ENCODE measurements around the gene GRPEL1.

The GRPEL1 gene

GRCh38 chr4:7029921-7030320 lies 37.9 kb downstream of the GRPEL1 start:
- ChIA-PET CTCF (interaction anchor here (1.3 to 2.5 kb wide), 2 partner anchors 13 kb away, joined by 8 to 16 read pairs; partner anchors contain the start of gene TADA2B), POLR2A (no interaction called here)
- no peak for TF ChIP-seq CTCF (IDR thresholded peaks at IDR 0.05; ENCODE audit: control extremely low read depth, extremely low read depth, low read depth, missing control alignments)
- DNase-seq (ENCODE audit: extremely low spot score) = no peak

- ChIA-PET CTCF (interaction anchor here (1.3 kb wide), 1 partner anchor 14 kb away, joined by 8 read pairs; the partner anchor contains the start of gene TADA2B), POLR2A (no interaction called here)
- TF ChIP-seq CTCF (IDR thresholded peaks at IDR 0.05; ENCODE audit: control extremely low read depth, extremely low read depth, low read depth, missing control alignments) = no peak
- no peak for DNase-seq (ENCODE audit: extremely low spot score)
These were observed 38.7 kb downstream of the GRPEL1 start for GRCh38 chr4:7029212-7029611.

- TF ChIP-seq CTCF (IDR thresholded peaks at IDR 0.05; ENCODE audit: control extremely low read depth, extremely low read depth, low read depth, missing control alignments) = no peak
- ChIA-PET CTCF (no interaction called here), POLR2A (no interaction called here)
- no peak for DNase-seq (ENCODE audit: extremely low spot score)
These were observed 40.0 kb downstream of the GRPEL1 start for GRCh38 chr4:7027913-7028312.

- no peak for TF ChIP-seq CTCF (IDR thresholded peaks at IDR 0.05; ENCODE audit: control extremely low read depth, extremely low read depth, low read depth, missing control alignments)
- DNase-seq (ENCODE audit: extremely low spot score) = no peak
- CTCF ChIA-PET = no interaction called here
- POLR2A ChIA-PET = no interaction called here
These were observed 40.6 kb downstream of the GRPEL1 start for GRCh38 chr4:7027284-7027683.

GRCh38 chr4:7026107-7026506 lies 41.8 kb downstream of the GRPEL1 start:
- TF ChIP-seq CTCF (IDR thresholded peaks at IDR 0.05; ENCODE audit: control extremely low read depth, extremely low read depth, low read depth, missing control alignments) = no peak
- CTCF ChIA-PET = interaction anchor here (0.7 kb wide), 1 partner anchor 154 kb away, joined by 3 read pairs; no protein-coding TSS in a partner anchor
- DNase-seq (ENCODE audit: extremely low spot score) = no peak
- POLR2A ChIA-PET = no interaction called here

GRCh38 chr4:7025040-7025602 lies 42.7 kb downstream of the GRPEL1 start:
- ChIA-PET POLR2A (no interaction called here), CTCF (interaction anchor here (1.2 kb wide), 1 partner anchor 12 kb away, joined by 4 read pairs; no protein-coding TSS in a partner anchor)
- no peak for TF ChIP-seq CTCF (IDR thresholded peaks at IDR 0.05; ENCODE audit: control extremely low read depth, extremely low read depth, low read depth, missing control alignments)
- DNase-seq (ENCODE audit: extremely low spot score) = no peak

All from GM10248 (cell line).